OCI-LY7 (cell line): ENCODE measurements around the gene SELENBP1. TPM values are rescaled to one million over a fixed set of nuclear protein-coding genes. Genes with fewer than 3 reads are reported as not detected.

Experiments used
- BruUV-seq: library from RNA; stranded (reverse); fragments of 400-500 nt; replicated peaks from 2 replicates; lab custom pipeline; 2021; lab: Mats Ljungman, UMichigan
- CTCF ChIA-PET: fragments of 300-600 bp; sonication (Branson Sonifier 250); formaldehyde crosslinking; loops from one replicate; lab custom pipeline; 2022; ENCODE audit warnings: antibody characterized with exemption; ENCODE audit not compliant: unreplicated experiment; lab: Charles Lee
- POLR2A ChIA-PET: fragments of 300-600 bp; sonication (Branson Sonifier 250); formaldehyde crosslinking; loops from one replicate; lab custom pipeline; 2022; ENCODE audit warnings: antibody characterized with exemption; lab: Charles Lee
- DNase-seq: peaks from one replicate; pipeline ENCODE4 v3.0.0-alpha.2; 2015; ENCODE audit warnings: low spot score
- H2AFZ ChIP-seq: fragments of 200-600 bp; sonication (generic), shearing (Covaris generic); 2 replicates; pipeline ENCODE4 v1.6.1; 2014; ENCODE audit warnings: mild to moderate bottlenecking, antibody characterized with exemption, low read length, moderate library complexity
- H3K27ac ChIP-seq: fragments of 200-600 bp; sonication (generic); 2 replicates; pipeline ENCODE4 v1.5.1; 2014; ENCODE audit warnings: mixed run types, low read depth, mild to moderate bottlenecking, moderate library complexity, low read length, inconsistent platforms; ENCODE audit not compliant: poor library complexity, severe bottlenecking
- H3K36me3 ChIP-seq: fragments of 200-600 bp; sonication (generic); 2 replicates; pipeline ENCODE4 v1.6.1; 2014; ENCODE audit warnings: mild to moderate bottlenecking, antibody characterized with exemption, low read length, moderate library complexity, mixed read lengths; ENCODE audit not compliant: insufficient read depth
- H3K4me1 ChIP-seq: fragments of 200-600 bp; sonication (generic); 2 replicates; pipeline ENCODE4 v1.5.1; 2014; ENCODE audit warnings: mild to moderate bottlenecking, low read length; ENCODE audit not compliant: insufficient read depth, poor library complexity, severe bottlenecking
- H3K4me2 ChIP-seq: fragments of 200-600 bp; sonication (generic); 2 replicates; pipeline ENCODE4 v1.6.1; 2014; ENCODE audit warnings: mild to moderate bottlenecking, low read length
- H3K4me3 ChIP-seq: fragments of 200-600 bp; sonication (generic); 2 replicates; pipeline ENCODE4 v1.5.1; 2014; ENCODE audit warnings: mild to moderate bottlenecking, low read depth, low read length; ENCODE audit not compliant: poor library complexity, severe bottlenecking
- H3K79me2 ChIP-seq: fragments of 200-600 bp; sonication (generic); 2 replicates; pipeline ENCODE4 v1.6.1; 2016; ENCODE audit warnings: low read depth, mild to moderate bottlenecking, low read length, moderate library complexity, mixed read lengths; ENCODE audit not compliant: insufficient read depth
- H3K9me2 ChIP-seq: fragments of 200-600 bp; sonication (generic); 2 replicates; pipeline ENCODE4 v1.6.1; 2016; ENCODE audit warnings: mild to moderate bottlenecking, low read length, mixed read lengths; ENCODE audit not compliant: insufficient read depth
- H3K9me3 ChIP-seq: fragments of 200-600 bp; sonication (generic); 2 replicates; pipeline ENCODE4 v1.6.1; 2014; ENCODE audit warnings: mild to moderate bottlenecking, mixed run types, low read length, mixed read lengths
- H4K20me1 ChIP-seq: fragments of 200-600 bp; sonication (generic); 2 replicates; pipeline ENCODE4 v1.6.1; 2014; ENCODE audit warnings: mild to moderate bottlenecking, antibody characterized with exemption, low read length, moderate library complexity, mixed read lengths; ENCODE audit not compliant: insufficient read depth
- EZH2phosphoT487 ChIP-seq: fragments of 200-600 bp; sonication (generic); IDR thresholded peaks from 2 replicates; pipeline ENCODE4 v1.6.1; 2018; ENCODE audit warnings: low read depth, borderline replicate concordance, mild to moderate bottlenecking, mixed run types, antibody characterized with exemption, low read length, moderate library complexity, mixed read lengths
- intact Hi-C: fragments of 100-400 bp; cut with micrococcal nuclease; formaldehyde crosslinking; loops from one replicate; pipeline ENCODE4 v1.10.0; 2022; ENCODE audit not compliant: unreplicated experiment
- total RNA-seq, 2 experiments: library from RNA; depleted of rRNA in 1 of 2; stranded (reverse); fragments of >200 nt in 1 of 2; shearing (Covaris generic) in 1 of 2; gene quantifications; 2 replicates each; pipeline ENCODE4 v1.2.3, GENCODE V29; 2014 to 2022
- TF ChIP-seq, protein P1 (sequence below): fragments of 200-600 bp; sonication (generic); conservative IDR thresholded peaks from 2 replicates; pipeline ENCODE4 v1.5.1; 2014; ENCODE audit warnings: mild to moderate bottlenecking, antibody characterized with exemption, low read length, moderate library complexity, mixed read lengths

Gene SELENBP1
- total RNA-seq, 2 experiments from 2014 or later = not detected

- intact Hi-C loops = loop anchor here (2.0 to 5.0 kb wide), 3 partner anchors 53 to 166 kb away; partner anchors contain the start of genes CGN, PIP5K1A and PSMB4
- Histone ChIP-seq H3K9me3 (peaks cover 4% of the 10 kb centered on the region; the same call in 1 of the 2 replicates), H3K79me2 (peaks cover 18% of the 10 kb centered on the region; the same call in 1 of the 2 replicates), H3K9me2 (no peaks in the 10 kb centered on the region), H2AFZ (peak overlapping the region; percentile 50; the same call in 1 of the 2 replicates), H3K4me3 (peak overlapping the region; percentile 97), H3K4me1 (peaks cover 27% of the 10 kb centered on the region), H3K27ac (peak overlapping the region; percentile 90), H3K4me2 (peak overlapping the region; percentile 85), H4K20me1 (no peaks in the 10 kb centered on the region), H3K36me3 (peaks cover 49% of the 10 kb centered on the region)
- CTCF ChIA-PET = no interaction called here
- BruUV-seq = TSS peak; percentile 78
- TF ChIP-seq, protein P1, sequence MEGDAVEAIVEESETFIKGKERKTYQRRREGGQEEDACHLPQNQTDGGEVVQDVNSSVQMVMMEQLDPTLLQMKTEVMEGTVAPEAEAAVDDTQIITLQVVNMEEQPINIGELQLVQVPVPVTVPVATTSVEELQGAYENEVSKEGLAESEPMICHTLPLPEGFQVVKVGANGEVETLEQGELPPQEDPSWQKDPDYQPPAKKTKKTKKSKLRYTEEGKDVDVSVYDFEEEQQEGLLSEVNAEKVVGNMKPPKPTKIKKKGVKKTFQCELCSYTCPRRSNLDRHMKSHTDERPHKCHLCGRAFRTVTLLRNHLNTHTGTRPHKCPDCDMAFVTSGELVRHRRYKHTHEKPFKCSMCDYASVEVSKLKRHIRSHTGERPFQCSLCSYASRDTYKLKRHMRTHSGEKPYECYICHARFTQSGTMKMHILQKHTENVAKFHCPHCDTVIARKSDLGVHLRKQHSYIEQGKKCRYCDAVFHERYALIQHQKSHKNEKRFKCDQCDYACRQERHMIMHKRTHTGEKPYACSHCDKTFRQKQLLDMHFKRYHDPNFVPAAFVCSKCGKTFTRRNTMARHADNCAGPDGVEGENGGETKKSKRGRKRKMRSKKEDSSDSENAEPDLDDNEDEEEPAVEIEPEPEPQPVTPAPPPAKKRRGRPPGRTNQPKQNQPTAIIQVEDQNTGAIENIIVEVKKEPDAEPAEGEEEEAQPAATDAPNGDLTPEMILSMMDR = peak; percentile 33; the same call in 1 of the 2 replicates
- TF ChIP-seq EZH2phosphoT487 = no peak
- POLR2A ChIA-PET = no interaction called here
- DNase-seq = peak; percentile 26
Measured at GRCh38 chr1:151346082-151346768, 26.3 kb downstream of the SELENBP1 start.

GRCh38 chr1:151344291-151344690, 28.2 kb downstream of the SELENBP1 start:
- ChIA-PET POLR2A (interaction anchor here (1.3 to 1.8 kb wide), 2 partner anchors 11 to 17 kb away, joined by 3 to 4 read pairs; partner anchors contain the start of gene PI4KB), CTCF (no interaction called here)
- Histone ChIP-seq H3K4me1 (peaks cover 33% of the 10 kb centered on the region), H3K36me3 (peaks cover 49% of the 10 kb centered on the region), H2AFZ (no peak overlapping the region), H3K79me2 (peaks cover 18% of the 10 kb centered on the region; the same call in 1 of the 2 replicates), H3K4me3 (no peak overlapping the region), H3K9me3 (no peaks in the 10 kb centered on the region), H3K27ac (no peak overlapping the region), H4K20me1 (no peaks in the 10 kb centered on the region), H3K9me2 (no peaks in the 10 kb centered on the region), H3K4me2 (no peak overlapping the region)
- no TSS peak for BruUV-seq
- DNase-seq = no peak
- TF ChIP-seq, protein P1 = no peak
- no peak for TF ChIP-seq EZH2phosphoT487
- intact Hi-C loops = loop anchor here (5.0 kb wide), 1 partner anchor 247 kb away; no protein-coding TSS in a partner anchor
